Measurements from ENCODE around the gene SUMO3.

The SUMO3 gene

GRCh38 chr21:44858291-44858690 lies 40.4 kb upstream of the SUMO3 start:
- no peak for TF ChIP-seq CTCF (IDR thresholded peaks at IDR 0.05; ENCODE audit: low read depth, low read length)
- no peak for DNase-seq (ENCODE audit: extremely low read depth, low read depth)

- TF ChIP-seq CTCF (IDR thresholded peaks at IDR 0.05; ENCODE audit: low read depth, low read length) = no peak
- DNase-seq (ENCODE audit: extremely low read depth, low read depth) = no peak
These were observed 39.4 kb upstream of the SUMO3 start for GRCh38 chr21:44857127-44857892.

- TF ChIP-seq CTCF (IDR thresholded peaks at IDR 0.05; ENCODE audit: low read depth, low read length) = no peak
- no peak for DNase-seq (ENCODE audit: extremely low read depth, low read depth)
These were observed 38.3 kb upstream of the SUMO3 start for GRCh38 chr21:44856131-44856530.

GRCh38 chr21:44855572-44855971 lies 37.7 kb upstream of the SUMO3 start:
- TF ChIP-seq CTCF (IDR thresholded peaks at IDR 0.05; ENCODE audit: low read depth, low read length) = no peak
- DNase-seq (ENCODE audit: extremely low read depth, low read depth) = no peak

GRCh38 chr21:44854664-44855446 lies 37.0 kb upstream of the SUMO3 start:
- TF ChIP-seq CTCF (IDR thresholded peaks at IDR 0.05; ENCODE audit: low read depth, low read length) = no peak
- DNase-seq (ENCODE audit: extremely low read depth, low read depth) = no peak

GRCh38 chr21:44854391-44854663 lies 36.5 kb upstream of the SUMO3 start:
- DNase-seq (ENCODE audit: extremely low read depth, low read depth) = no peak
- no peak for TF ChIP-seq CTCF (IDR thresholded peaks at IDR 0.05; ENCODE audit: low read depth, low read length)

GRCh38 chr21:44853601-44854390 lies 35.9 kb upstream of the SUMO3 start:
- no peak for TF ChIP-seq CTCF (IDR thresholded peaks at IDR 0.05; ENCODE audit: low read depth, low read length)
- DNase-seq (ENCODE audit: extremely low read depth, low read depth) = no peak

All from AG09319 (cell line).